A549 (cell line): Measurements from ENCODE around the gene ABHD1. TPM values are rescaled to one million over a fixed set of nuclear protein-coding genes. Genes with fewer than 3 reads are reported as not detected.
A peak's percentile ranks its signal among the peaks of the same experiment; 100 is the strongest.

Experiments used
- ATAC-seq, 2 experiments: fragments of 200-7000 bp in 1 of 2; fragments of >200 bp in 1 of 2; cut with Nextera tagmentation in 1 of 2; cut with Tn5 transposase in 1 of 2; 3 replicates each; pipeline versions ENCODE4 v1.8.0 to v1.9.1; 2018 to 2020; ENCODE audit warnings: mild to moderate bottlenecking in 1 of 2, moderate library complexity in 1 of 2
- CTCF ChIA-PET: fragments of 300-600 bp; sonication (Branson Sonifier 250); formaldehyde crosslinking; extraction: SDS; loops from one replicate; lab custom pipeline; 2021; ENCODE audit warnings: antibody characterized with exemption, inconsistent platforms; lab: Yijun Ruan, JAX
- POLR2A ChIA-PET: fragments of 350-600 bp; formaldehyde crosslinking; extraction: SDS; loops from one replicate; lab custom pipeline; 2021; ENCODE audit warnings: antibody characterized with exemption, inconsistent platforms; lab: Yijun Ruan, JAX
- DNase-seq, 2 experiments: peaks; one replicate each; pipeline versions ENCODE4 v3.0.0 to v3.0.0-alpha.2; 2011 to 2016; ENCODE audit warnings: low read depth in 1 of 2, low spot score in 1 of 2
- FAIRE-seq: peaks from 2 replicates; lab custom pipeline; 2011; peaks lifted over from hg19 to GRCh38; lab: Jason Lieb, UNC
- H3K27ac ChIP-seq, 2 experiments: fragments of >200 bp; sonication (Bioruptor Twin); formaldehyde crosslinking; 3 replicates each; pipeline ENCODE4 v1.5.1; 2016 to 2017
- H3K4me1 ChIP-seq: fragments of >200 bp; sonication (Bioruptor Twin); formaldehyde crosslinking; 3 replicates; pipeline ENCODE4 v1.6.1; 2016
- H3K4me2 ChIP-seq: fragments of >200 bp; sonication (Bioruptor Twin); formaldehyde crosslinking; 3 replicates; pipeline ENCODE4 v1.6.1; 2016
- H3K4me3 ChIP-seq: fragments of >200 bp; sonication (Bioruptor Twin); formaldehyde crosslinking; 3 replicates; pipeline ENCODE4 v1.5.1; 2016
- H3K9me3 ChIP-seq: fragments of >200 bp; sonication (Bioruptor Twin); formaldehyde crosslinking; 3 replicates; pipeline ENCODE4 v1.6.1; 2016
- ATOH8 ChIP-seq: fragments of 250-450 bp; sonication (Bioruptor Pico); IDR thresholded peaks from 2 replicates; pipeline ENCODE4 v1.5.0; 2020; ENCODE audit warnings: low read depth, mild to moderate bottlenecking, moderate library complexity
- BHLHE40 ChIP-seq: IDR thresholded peaks from 2 replicates; pipeline ENCODE4 v1.6.1; 2012; ENCODE audit warnings: low read depth, low read length, inconsistent platforms
- CEBPB ChIP-seq, 2 experiments: fragments of >200 bp in 1 of 2; sonication (Bioruptor Twin) in 1 of 2; formaldehyde crosslinking in 1 of 2; IDR thresholded peaks; 2 replicates each; pipeline ENCODE4 v1.6.1; 2012 to 2016
- CHD2 ChIP-seq: fragments of 150-350 bp; IDR thresholded peaks from 2 replicates; pipeline ENCODE4 v1.6.1; 2014; ENCODE audit warnings: low read length; ENCODE audit not compliant: partially characterized antibody
- CTCF ChIP-seq: fragments of >200 bp; sonication (Bioruptor Twin); formaldehyde crosslinking; IDR thresholded peaks from 3 replicates; pipeline ENCODE4 v1.5.1; 2016
- HES2 ChIP-seq: fragments of >200 bp; sonication (Bioruptor Twin); formaldehyde crosslinking; IDR thresholded peaks from 2 replicates; pipeline ENCODE4 v1.6.1; 2016
- HOXA7 ChIP-seq: fragments of 250-450 bp; sonication (Bioruptor Pico); IDR thresholded peaks from 2 replicates; pipeline ENCODE4 v1.5.0; 2020; ENCODE audit warnings: mild to moderate bottlenecking, moderate library complexity
- HOXB5 ChIP-seq: fragments of 250-450 bp; sonication (Bioruptor Pico); IDR thresholded peaks from 2 replicates; pipeline ENCODE4 v1.5.0; 2020; ENCODE audit warnings: mild to moderate bottlenecking, moderate library complexity
- JUN ChIP-seq, 2 experiments: fragments of >200 bp; sonication (Bioruptor Twin); formaldehyde crosslinking; IDR thresholded peaks; 2 replicates in 1 of 2; 3 replicates in 1 of 2; pipeline ENCODE4 v1.6.1; 2016 to 2017
- KDM5A ChIP-seq: fragments of 200-600 bp; sonication (generic); IDR thresholded peaks from 2 replicates; pipeline ENCODE4 v1.6.1; 2016; ENCODE audit warnings: antibody characterized with exemption, mild to moderate bottlenecking
- MAX ChIP-seq: IDR thresholded peaks from 2 replicates; pipeline ENCODE4 v1.6.1; 2012
- MYC ChIP-seq: IDR thresholded peaks from 2 replicates; pipeline ENCODE4 v1.6.1; 2012; ENCODE audit warnings: mild to moderate bottlenecking, inconsistent platforms, low read length, improper control_type of control experiment, borderline replicate concordance
- NPAS2 ChIP-seq: fragments of 250-450 bp; sonication (Bioruptor Pico); IDR thresholded peaks from 2 replicates; pipeline ENCODE4 v1.8.0; 2022; ENCODE audit warnings: mild to moderate bottlenecking, moderate library complexity, borderline replicate concordance
- NR3C1 ChIP-seq: fragments of >200 bp; sonication (Bioruptor Twin); formaldehyde crosslinking; IDR thresholded peaks from 3 replicates; pipeline ENCODE4 v1.6.1; 2017
- PHF8 ChIP-seq: fragments of 200-600 bp; sonication (generic); IDR thresholded peaks from 2 replicates; pipeline ENCODE4 v1.6.1; 2016; ENCODE audit warnings: low read depth, mild to moderate bottlenecking, antibody characterized with exemption, moderate library complexity, borderline replicate concordance
- POLR2A ChIP-seq: IDR thresholded peaks from 2 replicates; pipeline ENCODE4 v1.6.1; 2012; ENCODE audit warnings: mild to moderate bottlenecking, low read length
- POLR2AphosphoS2 ChIP-seq: conservative IDR thresholded peaks from 2 replicates; pipeline ENCODE4 v1.6.1; 2012; ENCODE audit warnings: low read length, improper control_type of control experiment, inconsistent platforms
- RAD21 ChIP-seq, 2 experiments: fragments of >200 bp in 1 of 2; sonication (Bioruptor Twin) in 1 of 2; formaldehyde crosslinking in 1 of 2; IDR thresholded peaks in 1 of 2; conservative IDR thresholded peaks in 1 of 2; 2 replicates in 1 of 2; 3 replicates in 1 of 2; pipeline ENCODE4 v1.6.1; 2012 to 2018; ENCODE audit warnings: inconsistent platforms in 1 of 2
- SMC3 ChIP-seq: fragments of >200 bp; sonication (Bioruptor Twin); formaldehyde crosslinking; IDR thresholded peaks from 3 replicates; pipeline ENCODE4 v1.6.1; 2018; ENCODE audit warnings: inconsistent platforms
- TP53 ChIP-seq: fragments of 250-450 bp; sonication (Bioruptor Pico); IDR thresholded peaks from 2 replicates; pipeline ENCODE4 v1.5.0; 2021; ENCODE audit warnings: mild to moderate bottlenecking, moderate library complexity
- WGBS: methylation state at CpG from one replicate; pipeline ENCODE4 v1.1.6; 2017; ENCODE audit errors: missing lambda C conversion rate; 5-methylcytosine and 5-hydroxymethylcytosine counted together
- polyA plus RNA-seq, 4 experiments: library from polyadenylated mRNA; depleted of rRNA in 3 of 4; stranded (reverse); fragments of >200 nt; fragmentation: RNase III in 1 of 4; extraction: RNeasy Plus Mini Kit Qiagen cat#74134 plus additional on column Dnase treatment in 1 of 4; gene quantifications; 2 replicates in 3 of 4; 3 replicates in 1 of 4; pipeline ENCODE4 v1.2.3, GENCODE V29; 2011 to 2017
- TF ChIP-seq, protein P1 (sequence below): fragments of >200 bp; sonication (Bioruptor Twin); formaldehyde crosslinking; IDR thresholded peaks from 3 replicates; pipeline ENCODE4 v1.6.1; 2016
- TF ChIP-seq, protein P2 (sequence below): fragments of 450-650 bp; IDR thresholded peaks from 2 replicates; pipeline ENCODE4 v1.6.1; 2014; ENCODE audit warnings: antibody characterized with exemption
- TF ChIP-seq, protein P3 (sequence below): IDR thresholded peaks from 2 replicates; pipeline ENCODE4 v1.6.1; 2012; ENCODE audit warnings: low read depth, borderline replicate concordance

ABHD1 gene
- polyA plus RNA-seq, 2 of the 4 experiments (the other 2 are of a cell fraction) = 0.96 to 1.9 TPM

DNA sequence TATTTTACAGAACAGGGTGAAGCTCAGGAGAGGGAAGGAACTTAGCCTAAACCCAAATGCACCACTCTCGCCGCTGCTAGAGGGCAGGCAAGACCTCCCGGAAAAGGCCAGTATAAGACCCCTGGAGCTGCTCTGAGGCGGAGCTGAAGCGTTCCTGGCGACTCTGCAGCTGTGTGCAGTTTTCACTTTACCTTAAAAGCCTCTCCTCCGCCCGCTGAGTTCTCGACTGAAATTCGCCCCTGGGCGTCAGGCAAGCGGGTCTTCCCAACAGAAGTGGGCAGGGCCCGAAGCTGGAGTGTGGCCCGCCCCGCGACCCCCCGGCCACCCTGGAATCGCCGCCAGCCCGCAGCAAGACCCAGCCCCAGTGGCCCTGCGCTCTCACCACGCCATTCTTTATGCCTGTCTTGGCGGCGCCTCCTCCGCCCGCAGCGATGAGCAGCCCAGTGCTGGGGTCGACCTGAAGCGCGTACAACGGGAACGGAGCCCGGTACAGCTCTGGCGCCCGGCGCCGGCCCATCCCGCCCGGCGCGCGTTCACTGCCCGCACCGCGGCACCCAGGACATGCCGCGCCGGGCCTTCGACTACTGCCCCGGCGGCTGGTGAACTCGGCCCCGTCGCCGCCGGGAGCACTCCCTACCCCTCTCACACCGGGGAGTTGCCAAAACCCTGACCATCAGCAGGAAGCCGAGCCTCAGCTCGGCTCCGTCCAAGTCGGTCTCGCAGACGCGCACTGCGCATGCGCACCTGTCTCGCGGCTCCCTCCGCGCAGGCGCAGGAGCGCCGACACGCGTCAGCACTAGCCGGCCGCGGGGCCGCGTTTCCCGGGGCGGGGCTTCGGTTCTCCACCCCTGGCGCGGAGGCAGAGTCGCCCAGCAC is 10.5 kb downstream of the ABHD1 start, which contains the start of gene PREB:
TSS of gene PREB (minus strand) at position 732 of the 876 bp plus-strand sequence. CDS start at position 517, 215 bp downstream.
- TF ChIP-seq POLR2A = peak; percentile 93
- no peak for TF ChIP-seq BHLHE40
- TF ChIP-seq PHF8 = peak; percentile 64; the same call in 1 of the 2 replicates
- peak; percentile 69 to 75; a peak in 3 of 5 replicates for TF ChIP-seq JUN (IDR thresholded peaks at IDR 0.05)
- 0 out of 2 replicates have a peak, but pooled peaks have one; percentile 40 for TF ChIP-seq KDM5A
- TF ChIP-seq MAX = peak; percentile 56
- TF ChIP-seq, protein P1, sequence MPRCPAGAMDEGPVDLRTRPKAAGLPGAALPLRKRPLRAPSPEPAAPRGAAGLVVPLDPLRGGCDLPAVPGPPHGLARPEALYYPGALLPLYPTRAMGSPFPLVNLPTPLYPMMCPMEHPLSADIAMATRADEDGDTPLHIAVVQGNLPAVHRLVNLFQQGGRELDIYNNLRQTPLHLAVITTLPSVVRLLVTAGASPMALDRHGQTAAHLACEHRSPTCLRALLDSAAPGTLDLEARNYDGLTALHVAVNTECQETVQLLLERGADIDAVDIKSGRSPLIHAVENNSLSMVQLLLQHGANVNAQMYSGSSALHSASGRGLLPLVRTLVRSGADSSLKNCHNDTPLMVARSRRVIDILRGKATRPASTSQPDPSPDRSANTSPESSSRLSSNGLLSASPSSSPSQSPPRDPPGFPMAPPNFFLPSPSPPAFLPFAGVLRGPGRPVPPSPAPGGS = peak; percentile 94; the same call in 2 of the 3 replicates
- no peak for TF ChIP-seq POLR2AphosphoS2
- WGBS = 2% methylated on average over 75 of the region's 86 CpGs
- ChIA-PET CTCF (interaction anchor here (0.7 to 3.4 kb wide), 13 partner anchors 10 to 169 kb away, joined by 3 to 25 read pairs (median 4); partner anchors contain the start of gene ABHD1), POLR2A (interaction anchor here (0.7 to 2.6 kb wide), 4 partner anchors 9 to 78 kb away, joined by 3 to 17 read pairs (median 6); partner anchors contain the start of genes ABHD1, ATRAID, OST4 and SLC5A6)
- H3K27ac ChIP-seq = peak within 1 kb of the TSS; percentile 91 to 95
- peak within 1 kb of the TSS; percentile 89 for H3K4me3 ChIP-seq
- peak within 1 kb of the TSS; percentile 98 for H3K4me2 ChIP-seq
- no peaks in the 10 kb centered on the region for H3K9me3 ChIP-seq
- ATAC-seq (peak; percentile 89 to 96), DNase-seq (peak; percentile 93 to 96), FAIRE-seq (no peak)
- H3K4me1 ChIP-seq = peaks cover 11% of the 10 kb centered on the region

- ChIA-PET POLR2A (interaction anchor here (1.3 to 2.6 kb wide), 3 partner anchors 11 to 77 kb away, joined by 3 to 17 read pairs (median 5); partner anchors contain the start of genes ABHD1, ATRAID, OST4 and SLC5A6), CTCF (interaction anchor here (0.6 to 3.4 kb wide), 7 partner anchors 11 to 145 kb away, joined by 3 to 25 read pairs (median 5); partner anchors contain the start of gene ABHD1)
- Histone ChIP-seq H3K4me2 (peak overlapping the region; percentile 64), H3K4me1 (peaks cover 11% of the 10 kb centered on the region), H3K9me3 (no peaks in the 10 kb centered on the region), H3K4me3 (peak overlapping the region; percentile 89), H3K27ac (peak overlapping the region; percentile 65 to 91)
- 47% methylated on average over 33 of the region's 33 CpGs for WGBS
- DNase-seq (no peak), FAIRE-seq (no peak), ATAC-seq (no peak; a peak in 1 of 6 replicates)
- no peak for TF ChIP-seq CHD2
- TF ChIP-seq JUN (IDR thresholded peaks at IDR 0.05) = peak in 1 of 2 experiments; percentile 8; a peak in 1 of 5 replicates
- no peak for TF ChIP-seq CTCF
- TF ChIP-seq, protein P1 = no peak
- TF ChIP-seq NR3C1 = no peak
- TF ChIP-seq MYC = no peak
- TF ChIP-seq, protein P2, sequence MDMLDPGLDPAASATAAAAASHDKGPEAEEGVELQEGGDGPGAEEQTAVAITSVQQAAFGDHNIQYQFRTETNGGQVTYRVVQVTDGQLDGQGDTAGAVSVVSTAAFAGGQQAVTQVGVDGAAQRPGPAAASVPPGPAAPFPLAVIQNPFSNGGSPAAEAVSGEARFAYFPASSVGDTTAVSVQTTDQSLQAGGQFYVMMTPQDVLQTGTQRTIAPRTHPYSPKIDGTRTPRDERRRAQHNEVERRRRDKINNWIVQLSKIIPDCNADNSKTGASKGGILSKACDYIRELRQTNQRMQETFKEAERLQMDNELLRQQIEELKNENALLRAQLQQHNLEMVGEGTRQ = no peak
- TF ChIP-seq NPAS2 (CRISPR knock-in tag) = no peak
- TF ChIP-seq HOXA7 (CRISPR knock-in tag) = no peak
- TF ChIP-seq TP53 = no peak
- no peak for TF ChIP-seq CEBPB (IDR thresholded peaks at IDR 0.05)
- no peak; the same call in 1 of the 2 replicates for TF ChIP-seq HES2
- TF ChIP-seq, protein P3, sequence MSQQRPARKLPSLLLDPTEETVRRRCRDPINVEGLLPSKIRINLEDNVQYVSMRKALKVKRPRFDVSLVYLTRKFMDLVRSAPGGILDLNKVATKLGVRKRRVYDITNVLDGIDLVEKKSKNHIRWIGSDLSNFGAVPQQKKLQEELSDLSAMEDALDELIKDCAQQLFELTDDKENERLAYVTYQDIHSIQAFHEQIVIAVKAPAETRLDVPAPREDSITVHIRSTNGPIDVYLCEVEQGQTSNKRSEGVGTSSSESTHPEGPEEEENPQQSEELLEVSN = peak; percentile 31; the same call in 1 of the 2 replicates
- TF ChIP-seq SMC3 = no peak
- TF ChIP-seq ATOH8 = no peak
- TF ChIP-seq HOXB5 (CRISPR knock-in tag) = no peak
- TF ChIP-seq RAD21 (conservative IDR thresholded peaks at IDR 0.05 in 1 of 2, IDR thresholded peaks at IDR 0.05 in 1 of 2) = no peak
Observed at GRCh38 chr2:27134781-27135477, 11.3 kb downstream of the ABHD1 start.
